HEK293 (cell line): ENCODE data around the gene TSR3.
A peak's percentile ranks its signal among the peaks of the same experiment; 100 is the strongest.

ENCODE experiments used
- CTCF ChIA-PET: fragments of 350-600 bp; formaldehyde crosslinking; extraction: SDS; loops from one replicate; lab custom pipeline; 2021; ENCODE audit warnings: antibody characterized with exemption; lab: Yijun Ruan, JAX
- POLR2A ChIA-PET: fragments of 300-600 bp; formaldehyde crosslinking; extraction: SDS; loops from one replicate; lab custom pipeline; 2020; ENCODE audit warnings: antibody characterized with exemption, inconsistent platforms; lab: Yijun Ruan, JAX
- H3K27ac ChIP-seq: fragments of 200-500 bp; sonication (Bioruptor generic); 2 replicates; pipeline ENCODE4 v1.5.1; 2014; ENCODE audit warnings: low read depth, low read length, control low read depth, inconsistent platforms; ENCODE audit errors: extremely low read depth
- H3K36me3 ChIP-seq, 2 experiments: fragments of 200-500 bp in 1 of 2; sonication (Bioruptor generic) in 1 of 2; 1 replicate in 1 of 2; 2 replicates in 1 of 2; pipeline ENCODE4 v1.5.1; 2014 to 2017; ENCODE audit warnings: inconsistent platforms in 2 of 2, low read length in 2 of 2; ENCODE audit not compliant: control insufficient read depth in 2 of 2, insufficient read depth in 1 of 2
- H3K4me1 ChIP-seq: fragments of 200-500 bp; sonication (Bioruptor generic); 2 replicates; pipeline ENCODE4 v1.5.1; 2014; ENCODE audit warnings: mild to moderate bottlenecking, low read length, inconsistent platforms; ENCODE audit not compliant: control insufficient read depth, insufficient read depth
- H3K4me3 ChIP-seq: 2 replicates; pipeline ENCODE4 v1.5.1; 2011; ENCODE audit warnings: low read depth, mild to moderate bottlenecking, control low read depth, low read length, moderate library complexity
- H3K9me3 ChIP-seq: fragments of 200-500 bp; sonication (Bioruptor generic); 2 replicates; pipeline ENCODE4 v1.5.1; 2014; ENCODE audit warnings: low read depth, low read length, inconsistent platforms; ENCODE audit not compliant: control insufficient read depth, insufficient read depth
- EGR2 ChIP-seq: fragments of 450-650 bp; formaldehyde crosslinking; IDR thresholded peaks from 2 replicates; pipeline ENCODE4 v1.5.1; 2016; ENCODE audit warnings: low read depth, missing biosample characterization, missing genetic modification characterization
- GLI2 ChIP-seq: fragments of 450-650 bp; formaldehyde crosslinking; IDR thresholded peaks from 2 replicates; pipeline ENCODE4; 2017; ENCODE audit warnings: missing biosample characterization, missing genetic modification characterization, low read depth, borderline replicate concordance
- GLIS1 ChIP-seq: fragments of 450-650 bp; formaldehyde crosslinking; IDR thresholded peaks from 2 replicates; pipeline ENCODE4 v1.5.1; 2016; ENCODE audit warnings: missing biosample characterization, missing genetic modification characterization
- HOXD13 ChIP-seq: sonication (generic); formaldehyde crosslinking; IDR thresholded peaks from 2 replicates; pipeline ENCODE4 v1.8.0; 2022; ENCODE audit warnings: missing genetic modification reagents, borderline replicate concordance
- KLF1 ChIP-seq: fragments of 450-650 bp; formaldehyde crosslinking; IDR thresholded peaks from 2 replicates; pipeline ENCODE4 v1.5.1; 2016; ENCODE audit warnings: missing biosample characterization, missing genetic modification characterization
- KLF8 ChIP-seq: fragments of 450-650 bp; formaldehyde crosslinking; IDR thresholded peaks from 2 replicates; pipeline ENCODE4 v1.5.1; 2016; ENCODE audit warnings: missing biosample characterization, missing genetic modification characterization
- SP2 ChIP-seq: fragments of 450-650 bp; formaldehyde crosslinking; IDR thresholded peaks from 2 replicates; pipeline ENCODE4 v1.5.1; 2016; ENCODE audit warnings: missing biosample characterization, missing genetic modification characterization
- ZBTB44 ChIP-seq: fragments of 450-650 bp; IDR thresholded peaks from 2 replicates; pipeline ENCODE4 v1.5.1; 2018; ENCODE audit warnings: missing biosample characterization, mild to moderate bottlenecking, missing genetic modification characterization
- ZFHX2 ChIP-seq: fragments of 450-650 bp; formaldehyde crosslinking; conservative IDR thresholded peaks from 2 replicates; pipeline ENCODE4 v1.5.1; 2016; ENCODE audit warnings: missing biosample characterization, missing genetic modification characterization
- ZFP37 ChIP-seq: fragments of 450-650 bp; formaldehyde crosslinking; IDR thresholded peaks from 2 replicates; pipeline ENCODE4 v1.5.1; 2016; ENCODE audit warnings: missing biosample characterization, missing genetic modification characterization
- ZIC2 ChIP-seq: fragments of 450-650 bp; formaldehyde crosslinking; IDR thresholded peaks from 2 replicates; pipeline ENCODE4 v1.5.1; 2016; ENCODE audit warnings: missing biosample characterization, missing genetic modification characterization
- ZNF280D ChIP-seq: fragments of 450-650 bp; formaldehyde crosslinking; IDR thresholded peaks from 2 replicates; pipeline ENCODE4 v1.5.1; 2016; ENCODE audit warnings: missing biosample characterization, missing genetic modification characterization
- ZNF292 ChIP-seq: fragments of 450-650 bp; formaldehyde crosslinking; IDR thresholded peaks from 2 replicates; pipeline ENCODE4 v1.5.1; 2016; ENCODE audit warnings: low read depth, missing biosample characterization, missing genetic modification characterization, borderline replicate concordance
- ZNF416 ChIP-seq: fragments of 450-650 bp; formaldehyde crosslinking; IDR thresholded peaks from 2 replicates; pipeline ENCODE4 v1.5.1; 2016; ENCODE audit warnings: missing biosample characterization, missing genetic modification characterization
- ZNF701 ChIP-seq: fragments of 450-650 bp; formaldehyde crosslinking; IDR thresholded peaks from 2 replicates; pipeline ENCODE4 v1.5.1; 2016; ENCODE audit warnings: missing biosample characterization, missing genetic modification characterization
- ZNF76 ChIP-seq: fragments of 450-650 bp; formaldehyde crosslinking; IDR thresholded peaks from 2 replicates; pipeline ENCODE4; 2016; ENCODE audit warnings: low read depth, missing biosample characterization, missing genetic modification characterization, borderline replicate concordance
- ZNF785 ChIP-seq: fragments of 450-650 bp; formaldehyde crosslinking; IDR thresholded peaks from 2 replicates; pipeline ENCODE4 v1.5.1; 2016; ENCODE audit warnings: missing biosample characterization, missing genetic modification characterization
- TF ChIP-seq, protein P1 (sequence below): fragments of 450-650 bp; formaldehyde crosslinking; IDR thresholded peaks from 2 replicates; pipeline ENCODE4 v1.5.1; 2016; ENCODE audit warnings: missing biosample characterization, missing genetic modification characterization, borderline replicate concordance
- TF ChIP-seq, protein P2 (sequence below): fragments of 450-650 bp; formaldehyde crosslinking; IDR thresholded peaks from 2 replicates; pipeline ENCODE4 v1.5.1; 2016; ENCODE audit warnings: missing biosample characterization, missing genetic modification characterization
- TF ChIP-seq, protein P3 (sequence below): fragments of 450-650 bp; formaldehyde crosslinking; IDR thresholded peaks from 2 replicates; pipeline ENCODE4 v1.5.1; 2016; ENCODE audit warnings: missing biosample characterization, missing genetic modification characterization

Gene TSR3

DNA sequence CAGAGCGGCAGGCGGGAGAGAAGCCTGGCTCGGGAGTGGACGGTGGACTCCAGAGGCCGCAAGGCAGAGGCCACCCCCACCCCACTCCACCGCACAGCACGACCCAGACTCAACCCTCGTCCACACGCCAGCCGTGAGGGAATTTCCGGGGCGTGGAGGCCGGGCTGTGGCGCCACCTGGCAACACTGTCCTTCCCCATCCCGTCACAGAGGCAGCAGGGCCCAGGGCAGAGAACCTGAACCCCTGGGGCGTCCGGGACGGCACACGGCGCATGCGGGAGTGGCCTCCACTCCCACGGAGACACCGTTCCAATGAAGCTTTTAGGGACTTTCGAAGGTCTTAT, 23.6 kb upstream of the TSR3 start (continued):
- TF ChIP-seq ZNF701 (no peak), ZNF785 (tag by site-specific recombination) (no peak), GLI2 (tag by site-specific recombination) (no peak)
- TF ChIP-seq, protein P1, sequence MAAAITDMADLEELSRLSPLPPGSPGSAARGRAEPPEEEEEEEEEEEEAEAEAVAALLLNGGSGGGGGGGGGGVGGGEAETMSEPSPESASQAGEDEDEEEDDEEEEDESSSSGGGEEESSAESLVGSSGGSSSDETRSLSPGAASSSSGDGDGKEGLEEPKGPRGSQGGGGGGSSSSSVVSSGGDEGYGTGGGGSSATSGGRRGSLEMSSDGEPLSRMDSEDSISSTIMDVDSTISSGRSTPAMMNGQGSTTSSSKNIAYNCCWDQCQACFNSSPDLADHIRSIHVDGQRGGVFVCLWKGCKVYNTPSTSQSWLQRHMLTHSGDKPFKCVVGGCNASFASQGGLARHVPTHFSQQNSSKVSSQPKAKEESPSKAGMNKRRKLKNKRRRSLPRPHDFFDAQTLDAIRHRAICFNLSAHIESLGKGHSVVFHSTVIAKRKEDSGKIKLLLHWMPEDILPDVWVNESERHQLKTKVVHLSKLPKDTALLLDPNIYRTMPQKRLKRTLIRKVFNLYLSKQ (tag by site-specific recombination), result no peak

GRCh38 chr16:1374418-1375297, 23.0 kb upstream of the TSR3 start:
- ChIA-PET CTCF (interaction anchor here (0.6 to 1.4 kb wide), 4 partner anchors 11 to 629 kb away, joined by 3 to 7 read pairs (median 4); partner anchors contain the start of gene UQCC4), POLR2A (no interaction called here)
- H3K27ac ChIP-seq, result no peak overlapping the region
- no peak overlapping the region for H3K4me3 ChIP-seq
- H3K36me3 ChIP-seq, result peaks cover 0 to 28% of the 10 kb centered on the region in 2 experiments; a peak in 1 of 3 replicates
- peak; percentile 14; the same call in 1 of the 2 replicates for TF ChIP-seq SP2 (tag by site-specific recombination)
- peak; percentile 76 for TF ChIP-seq KLF1 (tag by site-specific recombination)
- TF ChIP-seq ZNF76, result no peak
- TF ChIP-seq EGR2 (tag by site-specific recombination), result peak; percentile 42; the same call in 1 of the 2 replicates
- no peak for TF ChIP-seq ZNF292
- TF ChIP-seq, protein P2, sequence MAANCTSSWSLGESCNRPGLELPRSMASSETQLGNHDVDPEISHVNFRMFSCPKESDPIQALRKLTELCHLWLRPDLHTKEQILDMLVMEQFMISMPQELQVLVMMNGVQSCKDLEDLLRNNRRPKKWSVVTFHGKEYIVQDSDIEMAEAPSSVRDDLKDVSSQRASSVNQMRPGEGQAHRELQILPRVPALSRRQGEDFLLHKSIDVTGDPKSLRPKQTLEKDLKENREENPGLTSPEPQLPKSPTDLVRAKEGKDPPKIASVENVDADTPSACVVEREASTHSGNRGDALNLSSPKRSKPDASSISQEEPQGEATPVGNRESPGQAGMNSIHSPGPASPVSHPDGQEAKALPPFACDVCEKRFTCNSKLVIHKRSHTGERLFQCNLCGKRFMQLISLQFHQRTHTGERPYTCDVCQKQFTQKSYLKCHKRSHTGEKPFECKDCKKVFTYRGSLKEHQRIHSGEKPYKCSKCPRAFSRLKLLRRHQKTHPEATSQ (tag by site-specific recombination), result no peak
- TF ChIP-seq, protein P3, sequence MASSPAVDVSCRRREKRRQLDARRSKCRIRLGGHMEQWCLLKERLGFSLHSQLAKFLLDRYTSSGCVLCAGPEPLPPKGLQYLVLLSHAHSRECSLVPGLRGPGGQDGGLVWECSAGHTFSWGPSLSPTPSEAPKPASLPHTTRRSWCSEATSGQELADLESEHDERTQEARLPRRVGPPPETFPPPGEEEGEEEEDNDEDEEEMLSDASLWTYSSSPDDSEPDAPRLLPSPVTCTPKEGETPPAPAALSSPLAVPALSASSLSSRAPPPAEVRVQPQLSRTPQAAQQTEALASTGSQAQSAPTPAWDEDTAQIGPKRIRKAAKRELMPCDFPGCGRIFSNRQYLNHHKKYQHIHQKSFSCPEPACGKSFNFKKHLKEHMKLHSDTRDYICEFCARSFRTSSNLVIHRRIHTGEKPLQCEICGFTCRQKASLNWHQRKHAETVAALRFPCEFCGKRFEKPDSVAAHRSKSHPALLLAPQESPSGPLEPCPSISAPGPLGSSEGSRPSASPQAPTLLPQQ (tag by site-specific recombination), result no peak
- TF ChIP-seq ZFHX2 (tag by site-specific recombination), result 0 out of 2 replicates have a peak, but pooled peaks have one; percentile 16
- no peak for TF ChIP-seq ZNF416 (tag by site-specific recombination)
- no peak for TF ChIP-seq ZBTB44 (tag by site-specific recombination)
- no peak for TF ChIP-seq ZNF280D (tag by site-specific recombination)
- no peak for TF ChIP-seq ZFP37 (tag by site-specific recombination)
- peak; percentile 37; the same call in 1 of the 2 replicates for TF ChIP-seq GLIS1
- TF ChIP-seq KLF8 (tag by site-specific recombination), result no peak
- peak; percentile 92 for TF ChIP-seq ZIC2 (tag by site-specific recombination)
- no peak for TF ChIP-seq HOXD13 (CRISPR knock-in tag)
- 0 out of 2 replicates have a peak, but pooled peaks cover 3% of the 10 kb centered on the region for H3K4me1 ChIP-seq
- no peaks in the 10 kb centered on the region for H3K9me3 ChIP-seq
